Measurements from ENCODE around the gene BID.
"Not testable (repeated sequence)": the region's sequence is repeated elsewhere in the genome, so short reads cannot be mapped to it uniquely, and the experiment has no call there.

The BID gene

GRCh38 chr22:17698276-17698675 is 76.0 kb downstream of the BID start:
- not testable (repeated sequence) for DNase-seq

GRCh38 chr22:17697196-17697595 is 77.1 kb downstream of the BID start:
- DNase-seq: not testable (repeated sequence)

- no peak for DNase-seq
Measured at GRCh38 chr22:17695986-17696385, 78.3 kb downstream of the BID start.

- DNase-seq: no peak
Measured at GRCh38 chr22:17694752-17695151, 79.5 kb downstream of the BID start.

- DNase-seq: no peak
Measured at GRCh38 chr22:17694193-17694592, 80.1 kb downstream of the BID start.

GRCh38 chr22:17692841-17693240 is 81.4 kb downstream of the BID start:
- no peak for DNase-seq

GRCh38 chr22:17684245-17684644 is 90.0 kb downstream of the BID start:
- DNase-seq: no peak
